T-helper 1 cell treated with Interleukin-12 subunit alpha and Interleukin-12 subunit beta and Interleukin-4 antibody, amounts not matched to agents 30 μg/mL and 1 μg/mL, for 36 hours (primary cell): ENCODE results near the gene NFIX.
"Not testable (repeated sequence)": the region's sequence is repeated elsewhere in the genome, so short reads cannot be mapped to it uniquely, and the experiment has no call there.

Source experiments
- H3K27ac Mint-ChIP-seq: one replicate; pipeline ENCODE4 v1.8.0; 2021; ENCODE audit warnings: mild to moderate bottlenecking, mixed read lengths
- H3K27me3 Mint-ChIP-seq: one replicate; pipeline ENCODE4 v1.8.0; 2021; ENCODE audit warnings: low read depth, mixed read lengths
- H3K36me3 Mint-ChIP-seq: one replicate; pipeline ENCODE4 v1.8.0; 2021; ENCODE audit warnings: low read depth, mixed read lengths
- H3K4me1 Mint-ChIP-seq: one replicate; pipeline ENCODE4 v1.8.0; 2021; ENCODE audit warnings: low read depth, mixed read lengths
- H3K4me3 Mint-ChIP-seq: one replicate; pipeline ENCODE4 v1.8.0; 2021; ENCODE audit warnings: mild to moderate bottlenecking, moderate library complexity, mixed read lengths
- H3K9me3 Mint-ChIP-seq: one replicate; pipeline ENCODE4 v1.8.0; 2021; ENCODE audit warnings: mixed read lengths

The NFIX gene

DNA sequence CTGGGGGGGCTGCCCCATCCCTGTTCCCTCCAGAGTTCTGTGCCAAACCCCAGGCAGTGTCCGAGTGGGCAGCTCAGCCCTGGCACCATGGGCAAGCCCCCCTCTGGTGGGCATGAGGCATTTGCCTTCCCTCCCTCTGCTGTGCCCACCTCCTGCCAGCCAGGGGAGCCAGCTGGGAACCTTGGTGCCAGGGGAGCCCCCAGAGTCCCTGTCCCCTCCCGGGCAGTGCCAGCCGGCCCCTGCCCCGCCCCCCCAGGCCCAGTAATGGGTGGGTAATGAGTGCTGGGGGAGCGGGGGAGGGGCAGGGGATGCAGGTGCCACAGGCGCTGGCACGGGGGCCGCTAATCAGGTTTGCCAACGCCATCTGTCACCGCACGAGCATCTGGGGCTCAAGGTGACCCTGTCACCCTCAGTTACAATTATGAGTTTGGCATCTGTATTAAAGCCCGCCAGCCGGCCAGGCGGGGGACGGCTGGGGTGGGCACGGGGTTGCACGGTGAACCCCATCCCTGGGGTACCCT, 20.0 kb upstream of the NFIX start:
- Mint-ChIP-seq H3K9me3 (no peaks in the 10 kb centered on the region), H3K27ac (no peak overlapping the region), H3K4me1 (no peaks in the 10 kb centered on the region), H3K4me3 (no peak overlapping the region), H3K27me3 (peaks cover 13% of the 10 kb centered on the region), H3K36me3 (no peaks in the 10 kb centered on the region)

DNA sequence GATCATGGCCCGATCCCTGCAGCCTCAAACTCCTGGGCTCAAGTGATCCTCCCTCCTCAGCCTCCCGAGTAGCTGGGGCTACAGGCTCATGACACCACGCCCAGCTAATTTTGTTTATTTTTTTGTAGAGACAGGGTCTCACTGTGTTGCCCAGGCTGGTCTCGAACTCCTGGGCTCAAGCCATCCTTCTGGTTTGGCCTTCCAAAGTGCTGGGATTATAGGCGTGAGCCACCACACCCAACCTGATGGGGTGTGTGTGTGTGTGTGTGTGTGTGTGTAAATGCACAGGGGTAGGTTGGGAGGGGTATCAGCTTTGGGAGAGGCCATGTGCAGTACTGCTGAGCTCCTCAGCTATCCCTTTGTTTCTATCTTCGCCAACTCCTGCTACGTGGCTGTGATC, 19.2 kb upstream of the NFIX start:
- H3K4me3 Mint-ChIP-seq, H3K27ac Mint-ChIP-seq, H3K36me3 Mint-ChIP-seq, H3K4me1 Mint-ChIP-seq, H3K9me3 Mint-ChIP-seq: not testable (repeated sequence)
- H3K27me3 Mint-ChIP-seq = peaks cover 11% of the 10 kb centered on the region

DNA sequence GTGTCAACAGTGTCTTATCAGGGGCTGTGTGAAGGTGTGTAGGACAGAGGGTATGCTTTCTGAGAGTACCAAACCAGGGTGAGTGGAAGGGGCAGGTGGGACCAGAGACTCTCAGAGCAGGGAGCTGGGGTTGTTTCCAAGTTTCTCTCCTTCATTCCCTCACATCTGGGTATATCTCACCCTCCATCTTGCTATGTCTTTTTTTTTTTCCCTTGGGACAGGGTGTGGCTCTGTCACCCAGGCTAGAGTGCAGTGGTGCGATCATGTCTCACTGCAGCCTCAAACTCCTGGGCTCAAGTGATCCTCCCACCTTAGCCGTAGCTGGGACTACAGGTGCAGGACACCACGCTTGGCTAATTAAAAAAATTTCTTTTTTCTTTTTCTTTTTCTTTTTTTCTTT, 15.3 kb upstream of the NFIX start:
- H3K27ac Mint-ChIP-seq = no peak overlapping the region
- H3K9me3 Mint-ChIP-seq = no peaks in the 10 kb centered on the region
- no peaks in the 10 kb centered on the region for H3K4me1 Mint-ChIP-seq
- H3K27me3 Mint-ChIP-seq = peaks cover 11% of the 10 kb centered on the region
- no peaks in the 10 kb centered on the region for H3K36me3 Mint-ChIP-seq
- no peak overlapping the region for H3K4me3 Mint-ChIP-seq

DNA sequence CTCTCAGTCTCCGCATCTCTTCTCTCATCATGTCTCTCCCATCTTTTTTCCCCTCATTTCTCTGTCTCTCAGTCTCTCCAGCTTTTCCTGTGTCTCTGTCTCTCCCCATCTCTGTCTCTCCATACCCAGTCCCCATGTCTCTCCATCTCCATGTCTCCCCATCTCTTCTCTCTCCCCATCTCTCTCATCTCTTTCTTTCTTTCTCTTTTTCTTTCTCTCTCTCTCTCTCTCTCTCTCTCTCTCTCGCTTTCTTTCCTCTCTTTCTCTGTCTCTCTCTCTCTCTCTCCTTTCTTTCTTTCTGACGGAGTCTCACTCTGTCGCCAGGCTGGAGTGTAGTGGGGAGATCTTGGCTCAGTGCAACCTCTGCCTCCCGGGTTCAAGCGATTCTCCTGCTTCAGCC, 12.6 kb upstream of the NFIX start:
- Mint-ChIP-seq H3K9me3 (no peaks in the 10 kb centered on the region), H3K4me1 (no peaks in the 10 kb centered on the region), H3K27me3 (peaks cover 13% of the 10 kb centered on the region), H3K36me3 (no peaks in the 10 kb centered on the region), H3K27ac (no peak overlapping the region), H3K4me3 (no peak overlapping the region)

DNA sequence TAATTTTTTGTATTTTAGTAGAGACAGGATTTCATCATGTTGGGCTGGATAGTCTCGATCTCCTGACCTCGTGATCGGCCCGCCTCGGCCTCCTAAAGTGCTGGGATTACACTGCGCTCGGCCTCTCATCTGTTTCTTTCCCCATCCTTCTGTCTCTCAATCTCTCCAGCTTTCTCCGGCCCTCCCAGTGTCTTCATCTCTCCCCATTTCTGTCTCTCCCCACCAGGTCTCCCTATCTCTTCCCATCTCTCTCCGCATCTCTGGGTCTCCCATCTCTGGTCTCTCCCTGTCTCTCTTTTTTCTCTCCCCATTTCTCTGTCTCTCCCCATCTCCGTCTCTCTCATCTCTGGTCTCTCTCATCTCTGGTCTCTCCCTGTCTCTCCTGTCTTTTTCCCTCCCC, 12.2 kb upstream of the NFIX start:
- Mint-ChIP-seq H3K27me3 (peaks cover 9% of the 10 kb centered on the region), H3K9me3 (no peaks in the 10 kb centered on the region)

DNA sequence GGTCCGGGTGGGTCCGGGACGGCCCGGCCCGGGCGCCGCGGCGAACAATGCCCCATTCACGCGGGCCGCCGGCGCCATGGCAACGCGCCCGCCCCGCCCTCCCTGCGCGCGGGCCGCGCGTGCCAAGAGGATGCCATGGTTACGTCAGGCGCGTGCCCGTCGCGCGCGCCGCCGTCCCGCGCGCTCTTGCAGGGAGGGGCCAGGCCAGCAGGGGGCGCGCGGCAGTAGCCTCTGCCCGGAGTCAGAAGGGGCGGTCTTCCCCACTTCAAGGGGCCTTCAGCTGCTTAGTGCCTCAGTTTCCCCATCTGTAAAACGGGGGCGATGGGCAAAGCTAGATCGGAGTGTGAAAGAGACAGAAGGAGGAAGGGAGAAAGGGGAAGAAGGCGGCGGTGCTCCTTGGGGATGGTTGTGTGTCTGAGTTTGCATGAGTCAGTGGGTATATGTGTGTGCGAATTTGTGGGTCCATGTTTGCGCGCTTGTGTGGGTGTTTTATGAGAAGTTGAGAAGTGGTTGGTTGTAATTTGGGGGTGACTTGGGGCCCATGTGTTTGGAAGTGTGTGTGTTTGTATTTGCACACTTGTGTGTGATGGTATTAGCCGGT, 11.6 kb upstream of the NFIX start:
- Mint-ChIP-seq H3K27ac (no peak overlapping the region), H3K4me3 (no peak overlapping the region), H3K36me3 (no peaks in the 10 kb centered on the region), H3K9me3 (no peaks in the 10 kb centered on the region), H3K27me3 (peaks cover 8% of the 10 kb centered on the region), H3K4me1 (no peaks in the 10 kb centered on the region)

More for the DNA sequence above, 12.2 kb upstream of the NFIX start:
- Mint-ChIP-seq H3K36me3 (no peaks in the 10 kb centered on the region), H3K27ac (no peak overlapping the region), H3K4me3 (no peak overlapping the region), H3K4me1 (no peaks in the 10 kb centered on the region)

DNA sequence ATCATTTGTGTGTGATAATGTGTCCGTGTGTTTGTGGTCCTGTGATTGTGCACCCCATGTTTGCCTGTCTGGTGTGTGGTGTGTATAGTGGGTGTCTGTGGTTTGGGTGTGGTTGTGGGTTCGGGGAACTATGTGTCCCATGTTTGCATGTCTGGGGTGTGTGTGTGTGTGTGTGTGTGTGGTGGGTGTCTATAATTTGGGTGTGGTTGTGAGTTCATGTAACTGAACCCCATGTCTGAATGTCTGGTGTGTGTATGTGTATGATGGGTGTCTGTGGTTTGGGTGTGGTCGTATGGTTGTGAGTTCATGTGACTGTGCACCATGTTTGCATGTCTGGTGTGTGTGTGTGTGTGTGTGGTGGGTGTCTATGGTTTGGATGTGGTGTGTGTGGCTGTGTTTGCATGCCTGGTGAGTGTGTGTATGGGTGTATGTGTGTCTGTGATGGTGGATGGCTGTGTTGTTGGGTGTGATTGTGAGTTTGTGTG, 11.1 kb upstream of the NFIX start:
- H3K9me3 Mint-ChIP-seq = no peaks in the 10 kb centered on the region
- H3K27ac Mint-ChIP-seq = no peak overlapping the region

DNA sequence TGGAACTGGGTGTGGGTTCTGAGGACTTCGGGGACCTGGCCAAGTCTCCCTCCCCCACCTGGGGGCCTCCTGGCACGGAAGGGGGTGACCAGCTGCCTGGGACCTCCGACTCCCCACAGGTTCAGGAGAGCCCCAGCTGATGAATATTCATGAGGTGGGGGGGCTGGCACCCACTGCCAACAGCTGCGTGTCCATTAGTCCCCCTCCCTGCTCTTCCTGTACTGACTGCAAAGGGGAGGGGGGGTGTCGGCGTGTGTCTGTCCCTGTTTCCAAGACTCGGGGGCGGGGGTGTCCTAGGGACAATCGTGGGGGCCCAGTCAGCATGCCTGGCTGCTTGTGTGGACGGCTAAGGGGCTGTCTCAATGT, 10.6 kb upstream of the NFIX start:
- H3K4me3 Mint-ChIP-seq = no peak overlapping the region
- no peaks in the 10 kb centered on the region for H3K36me3 Mint-ChIP-seq
- H3K27me3 Mint-ChIP-seq = peaks cover 8% of the 10 kb centered on the region
- H3K4me1 Mint-ChIP-seq = no peaks in the 10 kb centered on the region
- no peak overlapping the region for H3K27ac Mint-ChIP-seq
- no peaks in the 10 kb centered on the region for H3K9me3 Mint-ChIP-seq

More for the DNA sequence above, 11.1 kb upstream of the NFIX start:
- H3K4me1 Mint-ChIP-seq = no peaks in the 10 kb centered on the region
- no peaks in the 10 kb centered on the region for H3K36me3 Mint-ChIP-seq
- H3K4me3 Mint-ChIP-seq = no peak overlapping the region
- peaks cover 8% of the 10 kb centered on the region for H3K27me3 Mint-ChIP-seq

DNA sequence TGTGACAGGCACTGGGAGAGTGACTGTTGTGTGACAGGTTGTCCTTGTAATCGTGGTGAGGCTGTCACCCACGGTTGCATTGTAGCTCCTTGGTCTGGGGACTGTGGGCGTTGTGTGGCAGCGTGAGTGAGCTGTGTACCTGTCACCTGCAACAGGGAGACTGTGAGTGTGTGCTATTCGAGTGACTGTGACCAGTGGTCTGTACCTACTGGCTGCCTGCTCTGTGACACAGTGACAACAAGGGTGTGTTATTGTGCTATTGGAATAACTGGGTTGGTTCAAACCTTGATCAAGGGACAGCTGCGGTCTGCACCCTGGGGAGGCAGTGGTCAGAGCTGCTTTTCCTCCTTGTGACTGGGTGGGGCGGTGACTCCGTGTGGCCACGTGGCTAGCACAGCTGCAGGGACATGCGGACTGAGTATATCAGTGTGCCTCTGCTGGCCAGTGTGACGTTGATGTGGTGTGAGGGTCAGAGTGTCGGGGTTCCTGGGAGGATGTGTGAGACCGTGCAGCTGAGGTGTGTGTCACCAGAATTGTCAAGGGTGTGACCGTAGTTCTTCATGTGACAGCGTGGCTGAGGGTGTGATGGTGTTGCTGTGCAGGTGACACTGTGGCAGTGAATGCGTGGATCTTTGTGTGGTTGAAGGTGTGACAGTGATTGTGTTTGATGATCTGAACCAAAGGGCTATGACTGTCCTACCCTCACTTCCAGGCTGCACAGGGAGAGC, 10.1 kb upstream of the NFIX start:
- no peak overlapping the region for H3K4me3 Mint-ChIP-seq
- H3K27me3 Mint-ChIP-seq = peaks cover 8% of the 10 kb centered on the region
- H3K27ac Mint-ChIP-seq = no peak overlapping the region
- H3K9me3 Mint-ChIP-seq = no peaks in the 10 kb centered on the region
- no peaks in the 10 kb centered on the region for H3K4me1 Mint-ChIP-seq
- H3K36me3 Mint-ChIP-seq = no peaks in the 10 kb centered on the region

DNA sequence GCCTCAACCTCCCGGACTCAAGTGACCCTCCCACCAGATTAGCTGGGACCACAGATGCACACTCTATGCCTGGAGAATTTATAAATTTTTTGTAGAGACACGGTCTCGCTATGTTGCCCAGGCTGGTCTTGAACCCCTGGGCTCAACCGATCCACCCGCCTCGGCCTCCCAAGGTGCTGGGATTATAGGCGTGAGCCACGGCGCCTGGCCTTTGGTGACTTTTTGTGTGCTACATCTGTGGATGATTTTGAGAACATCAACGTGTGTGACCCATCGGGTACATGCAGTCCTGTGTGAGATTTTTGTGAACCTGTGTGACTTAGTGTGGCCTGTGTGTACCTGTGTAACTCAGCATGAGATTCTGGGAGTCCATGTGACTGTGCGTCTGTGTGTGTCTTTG, 8.5 kb upstream of the NFIX start:
- Mint-ChIP-seq H3K36me3 (no peaks in the 10 kb centered on the region), H3K27ac (no peak overlapping the region), H3K9me3 (no peaks in the 10 kb centered on the region), H3K4me1 (no peaks in the 10 kb centered on the region), H3K27me3 (peaks cover 16% of the 10 kb centered on the region), H3K4me3 (no peak overlapping the region)

DNA sequence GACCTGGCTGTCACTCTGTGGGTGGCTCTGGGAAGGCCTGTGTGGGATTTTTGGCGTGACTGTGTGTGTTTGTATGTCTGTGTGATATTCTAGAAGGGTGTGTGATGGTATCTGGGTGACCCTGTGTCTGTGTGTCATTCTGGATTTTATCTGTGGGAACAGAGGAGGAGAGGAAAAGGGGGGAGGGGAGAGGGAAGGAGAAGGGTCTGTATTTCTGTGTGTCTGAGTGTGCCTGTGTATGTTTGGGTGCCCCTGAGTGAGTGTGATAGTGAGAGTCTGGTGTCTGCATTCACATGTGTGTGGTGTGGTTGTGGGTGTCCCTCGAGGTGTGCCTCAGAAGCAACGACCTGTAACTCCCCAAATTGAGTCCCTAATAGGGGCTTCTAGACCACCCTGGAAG, 8.1 kb upstream of the NFIX start:
- peaks cover 16% of the 10 kb centered on the region for H3K27me3 Mint-ChIP-seq
- no peaks in the 10 kb centered on the region for H3K9me3 Mint-ChIP-seq
- H3K27ac Mint-ChIP-seq = no peak overlapping the region
- H3K4me1 Mint-ChIP-seq = no peaks in the 10 kb centered on the region
- no peak overlapping the region for H3K4me3 Mint-ChIP-seq
- H3K36me3 Mint-ChIP-seq = no peaks in the 10 kb centered on the region

DNA sequence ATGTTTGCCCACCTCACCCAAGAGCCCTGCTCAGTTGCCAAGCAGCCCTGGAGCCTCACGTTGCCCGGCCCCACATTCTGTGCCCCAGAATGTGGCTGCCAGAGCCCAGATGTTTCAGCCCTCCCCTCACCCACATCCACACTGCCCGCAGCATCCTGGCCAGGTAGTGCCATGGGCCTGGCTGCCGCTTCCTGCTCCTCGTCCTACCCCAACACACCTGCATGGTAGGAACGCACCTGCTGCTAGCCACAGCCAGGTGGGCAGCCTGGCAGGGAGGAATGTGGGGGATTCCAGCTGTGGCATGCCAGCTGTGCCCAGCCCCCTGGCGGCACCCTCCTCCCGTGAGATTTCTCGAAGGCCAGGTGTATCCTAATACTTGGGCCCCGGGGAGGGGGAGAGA, 7.5 kb upstream of the NFIX start:
- Mint-ChIP-seq H3K27ac (no peak overlapping the region), H3K4me1 (no peaks in the 10 kb centered on the region), H3K4me3 (no peak overlapping the region)

DNA sequence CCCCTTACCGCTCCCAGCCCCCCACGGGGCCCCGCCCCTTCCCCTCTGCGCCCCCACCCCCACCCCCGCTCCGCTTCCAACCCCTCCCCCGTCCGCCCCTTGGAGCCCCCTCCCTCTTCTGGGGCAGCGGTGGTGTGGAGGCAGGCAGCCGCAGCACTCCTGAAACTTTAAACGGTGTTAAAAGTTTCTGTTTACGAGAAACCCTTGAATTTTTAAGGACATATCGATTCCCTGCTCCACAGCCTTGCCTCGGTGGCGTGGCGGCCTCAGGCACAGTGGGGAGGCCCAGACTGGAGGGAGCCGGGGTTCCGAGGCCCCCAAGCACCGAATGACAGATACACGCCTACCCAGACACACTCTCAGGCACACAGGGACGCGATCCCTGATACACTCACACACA, 4.8 kb upstream of the NFIX start:
- Mint-ChIP-seq H3K27me3 (peaks cover 37% of the 10 kb centered on the region), H3K4me3 (no peak overlapping the region), H3K9me3 (no peaks in the 10 kb centered on the region), H3K27ac (no peak overlapping the region), H3K36me3 (no peaks in the 10 kb centered on the region), H3K4me1 (peaks cover 5% of the 10 kb centered on the region)

More for the DNA sequence above, 7.5 kb upstream of the NFIX start:
- Mint-ChIP-seq H3K36me3 (no peaks in the 10 kb centered on the region), H3K9me3 (no peaks in the 10 kb centered on the region), H3K27me3 (peaks cover 16% of the 10 kb centered on the region)

DNA sequence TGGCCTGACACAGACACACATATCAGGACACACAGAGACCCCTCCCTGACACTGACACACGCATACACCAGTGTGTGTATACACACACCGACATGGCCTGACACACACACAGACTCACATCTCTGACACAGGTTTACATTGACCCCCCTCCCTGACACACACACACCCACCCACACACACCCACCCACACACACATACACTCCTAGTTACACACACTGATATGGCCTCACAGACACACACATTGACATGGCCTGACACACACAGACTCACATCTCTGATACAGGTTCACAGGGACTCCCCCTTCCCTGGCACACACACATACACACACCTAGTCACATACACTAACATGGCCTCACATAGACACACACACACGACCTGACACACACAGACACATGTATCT, 4.4 kb upstream of the NFIX start:
- Mint-ChIP-seq H3K36me3 (no peaks in the 10 kb centered on the region), H3K27me3 (peaks cover 35% of the 10 kb centered on the region), H3K9me3 (no peaks in the 10 kb centered on the region), H3K4me3 (no peak overlapping the region), H3K4me1 (peaks cover 5% of the 10 kb centered on the region), H3K27ac (no peak overlapping the region)

DNA sequence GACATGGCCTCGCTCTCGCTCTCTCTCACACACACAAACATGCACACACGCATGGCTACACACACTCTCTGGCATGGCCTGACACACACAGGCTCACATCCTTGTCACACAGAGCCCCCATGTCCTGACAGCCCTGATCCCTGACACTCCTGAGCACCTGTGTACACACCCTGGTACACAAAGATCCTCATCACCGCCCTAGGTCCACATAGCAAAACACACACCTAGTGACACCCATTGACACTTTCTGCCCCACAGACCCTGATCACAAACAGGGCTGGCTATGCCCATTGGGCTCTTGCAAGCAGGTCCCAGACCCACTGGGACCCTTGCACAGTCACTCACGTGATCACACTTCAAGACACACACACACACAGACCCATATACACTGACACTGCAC, 4.0 kb upstream of the NFIX start:
- Mint-ChIP-seq H3K27me3 (peaks cover 38% of the 10 kb centered on the region), H3K36me3 (no peaks in the 10 kb centered on the region), H3K4me3 (no peak overlapping the region), H3K9me3 (no peaks in the 10 kb centered on the region), H3K4me1 (peaks cover 5% of the 10 kb centered on the region), H3K27ac (no peak overlapping the region)
